NCI-H1694 (cell line): ENCODE data around the gene WWC2.

Source experiments
- DNase-seq: peaks from one replicate; lab custom pipeline; 2025; lab: John Stamatoyannopoulos, UW

WWC2 gene

GRCh38 chr4:183098723-183099536, at the start of gene WWC2:
Gene WWC2 (plus strand): TSS chr4:183099257. CDS start chr4:183099492, 235 bp downstream.
- no peak for DNase-seq

- DNase-seq = no peak
Measured at GRCh38 chr4:183053681-183054080, 45.4 kb upstream of the WWC2 start.

- DNase-seq = no peak
Measured at GRCh38 chr4:183057255-183057654, 41.8 kb upstream of the WWC2 start.

- DNase-seq = no peak
Measured at GRCh38 chr4:183059797-183060196, 39.3 kb upstream of the WWC2 start.

- DNase-seq = no peak
Measured at GRCh38 chr4:183068502-183068901, 30.6 kb upstream of the WWC2 start.

- DNase-seq = no peak
Measured at GRCh38 chr4:183071222-183071621, 27.8 kb upstream of the WWC2 start.

- DNase-seq = no peak
Measured at GRCh38 chr4:183072176-183072575, 26.9 kb upstream of the WWC2 start.

GRCh38 chr4:183073838-183074145, 25.3 kb upstream of the WWC2 start:
- DNase-seq = no peak

- no peak for DNase-seq
Measured at GRCh38 chr4:183074288-183074990, 24.6 kb upstream of the WWC2 start.

- no peak for DNase-seq
Measured at GRCh38 chr4:183078634-183079033, 20.4 kb upstream of the WWC2 start.

GRCh38 chr4:183080372-183081115, 18.5 kb upstream of the WWC2 start:
- no peak for DNase-seq

- DNase-seq = no peak
Measured at GRCh38 chr4:183081116-183081469, 18.0 kb upstream of the WWC2 start.

GRCh38 chr4:183082053-183082452, 17.0 kb upstream of the WWC2 start:
- no peak for DNase-seq

- no peak for DNase-seq
Measured at GRCh38 chr4:183094393-183095198, 4.5 kb upstream of the WWC2 start.

GRCh38 chr4:183095199-183095512, 3.9 kb upstream of the WWC2 start:
- no peak for DNase-seq

- DNase-seq = no peak
Measured at GRCh38 chr4:183096276-183096965, 2.6 kb upstream of the WWC2 start.

GRCh38 chr4:183097231-183098018, 1.6 kb upstream of the WWC2 start:
- DNase-seq = no peak

GRCh38 chr4:183098019-183098722, 886 bp upstream of the WWC2 start:
- no peak for DNase-seq

GRCh38 chr4:183099537-183100297, 660 bp downstream of the WWC2 start:
- no peak for DNase-seq

- no peak for DNase-seq
Measured at GRCh38 chr4:183100298-183100599, 1.2 kb downstream of the WWC2 start.
